HPDE6-E6E7 (cell line): Measurements from ENCODE around the gene ARID5B.

ENCODE experiments used
- DNase-seq: peaks from one replicate; pipeline ENCODE4 v3.0.0; 2011; ENCODE audit warnings: missing footprints; ENCODE audit errors: extremely low spot score

The ARID5B gene

GRCh38 chr10:62049624-62050345, 148.3 kb downstream of the ARID5B start:
- DNase-seq = no peak

- no peak for DNase-seq
These were observed 148.9 kb downstream of the ARID5B start for GRCh38 chr10:62050346-62050892.

- DNase-seq = peak; percentile 73
These were observed 149.5 kb downstream of the ARID5B start for GRCh38 chr10:62050893-62051433.

- DNase-seq = no peak
These were observed 150.8 kb downstream of the ARID5B start for GRCh38 chr10:62052276-62052675.

- DNase-seq = no peak
These were observed 152.4 kb downstream of the ARID5B start for GRCh38 chr10:62053860-62054259.

- DNase-seq = no peak
These were observed 152.9 kb downstream of the ARID5B start for GRCh38 chr10:62054408-62054807.

- no peak for DNase-seq
These were observed 153.3 kb downstream of the ARID5B start for GRCh38 chr10:62054830-62055229.

GRCh38 chr10:62056219-62056618, 154.7 kb downstream of the ARID5B start:
- no peak for DNase-seq

- no peak for DNase-seq
These were observed 155.2 kb downstream of the ARID5B start for GRCh38 chr10:62056698-62057097.

- no peak for DNase-seq
These were observed 155.9 kb downstream of the ARID5B start for GRCh38 chr10:62057359-62057758.

- DNase-seq = no peak
These were observed 156.4 kb downstream of the ARID5B start for GRCh38 chr10:62057850-62058249.

- no peak for DNase-seq
These were observed 157.0 kb downstream of the ARID5B start for GRCh38 chr10:62058476-62058875.

GRCh38 chr10:62058896-62059216, 157.4 kb downstream of the ARID5B start:
- no peak for DNase-seq

- no peak for DNase-seq
These were observed 157.9 kb downstream of the ARID5B start for GRCh38 chr10:62059217-62059920.

- no peak for DNase-seq
These were observed 160.5 kb downstream of the ARID5B start for GRCh38 chr10:62062028-62062427.

- DNase-seq = no peak
These were observed 161.4 kb downstream of the ARID5B start for GRCh38 chr10:62062752-62063512.

- no peak for DNase-seq
These were observed 162.4 kb downstream of the ARID5B start for GRCh38 chr10:62063795-62064472.

- DNase-seq = no peak
These were observed 166.1 kb downstream of the ARID5B start for GRCh38 chr10:62067560-62067959.

GRCh38 chr10:62068464-62068863, 167.0 kb downstream of the ARID5B start:
- no peak for DNase-seq

- no peak for DNase-seq
These were observed 168.1 kb downstream of the ARID5B start for GRCh38 chr10:62069452-62070178.

GRCh38 chr10:62071846-62072281, 170.4 kb downstream of the ARID5B start:
- no peak for DNase-seq
